H9 (cell line): Measurements from ENCODE around the gene TJAP1. TPM values are rescaled to one million over a fixed set of nuclear protein-coding genes. Genes with fewer than 3 reads are reported as not detected.

Experiments
- DNase-seq: peaks from one replicate; pipeline ENCODE4 v3.0.0-alpha.2; 2017
- H2AFZ ChIP-seq: one replicate; pipeline ENCODE4 v1.6.1; 2013; ENCODE audit warnings: mild to moderate bottlenecking, low read length, control low read depth, moderate library complexity
- H2AK5ac ChIP-seq: 2 replicates; pipeline ENCODE4 v1.6.1; 2013; ENCODE audit warnings: low read length, control low read depth, mixed read lengths; ENCODE audit not compliant: insufficient read length
- H2BK120ac ChIP-seq: one replicate; pipeline ENCODE4 v1.6.1; 2013; ENCODE audit warnings: low read depth, mild to moderate bottlenecking, low read length, control low read depth, inconsistent platforms; ENCODE audit not compliant: poor library complexity, severe bottlenecking
- H2BK12ac ChIP-seq: 2 replicates; pipeline ENCODE4 v1.6.1; 2013; ENCODE audit warnings: low read length, control low read depth, mixed read lengths, low read depth; ENCODE audit not compliant: insufficient read length
- H2BK15ac ChIP-seq: 2 replicates; pipeline ENCODE4 v1.6.1; 2013; ENCODE audit warnings: low read depth, low read length, control low read depth
- H2BK20ac ChIP-seq: one replicate; pipeline ENCODE4 v1.6.1; 2013; ENCODE audit warnings: low read depth, mild to moderate bottlenecking, low read length, control low read depth, inconsistent platforms; ENCODE audit not compliant: poor library complexity, severe bottlenecking
- H2BK5ac ChIP-seq: 2 replicates; pipeline ENCODE4 v1.6.1; 2013; ENCODE audit warnings: low read length, control low read depth, mixed read lengths; ENCODE audit not compliant: insufficient read length
- H3K14ac ChIP-seq: 2 replicates; pipeline ENCODE4 v1.6.1; 2013; ENCODE audit warnings: low read length, control low read depth; ENCODE audit not compliant: insufficient read depth
- H3K18ac ChIP-seq: 2 replicates; pipeline ENCODE4 v1.6.1; 2013; ENCODE audit warnings: low read depth, mild to moderate bottlenecking, mixed read lengths, low read length, control low read depth; ENCODE audit not compliant: insufficient read length
- H3K23ac ChIP-seq: 2 replicates; pipeline ENCODE4 v1.6.1; 2013; ENCODE audit warnings: low read length, control low read depth, mixed read lengths, low read depth; ENCODE audit not compliant: insufficient read length
- H3K23me2 ChIP-seq: 2 replicates; pipeline ENCODE4 v1.6.1; 2013; ENCODE audit warnings: low read depth, mild to moderate bottlenecking, mixed read lengths, low read length, control low read depth; ENCODE audit not compliant: insufficient read length, poor library complexity, severe bottlenecking
- H3K27ac ChIP-seq: 2 replicates; pipeline ENCODE4 v1.5.1; 2013; ENCODE audit warnings: low read length, control low read depth, mixed read lengths, low read depth; ENCODE audit not compliant: insufficient read length
- H3K27me3 ChIP-seq: 2 replicates; pipeline ENCODE4 v1.6.1; 2013; ENCODE audit warnings: low read length, control low read depth, inconsistent platforms; ENCODE audit not compliant: insufficient read depth
- H3K4ac ChIP-seq: 2 replicates; pipeline ENCODE4 v1.6.1; 2013; ENCODE audit warnings: low read depth, mild to moderate bottlenecking, control low read depth, inconsistent platforms, low read length, moderate library complexity
- H3K4me1 ChIP-seq: 2 replicates; pipeline ENCODE4 v1.6.1; 2013; ENCODE audit warnings: low read length, control low read depth, inconsistent platforms; ENCODE audit not compliant: insufficient read depth
- H3K4me2 ChIP-seq: 2 replicates; pipeline ENCODE4 v1.6.1; 2013; ENCODE audit warnings: low read length, control low read depth, mixed read lengths; ENCODE audit not compliant: insufficient read length, insufficient read depth
- H3K56ac ChIP-seq: 2 replicates; pipeline ENCODE4 v1.6.1; 2013; ENCODE audit warnings: low read depth, mild to moderate bottlenecking, mixed read lengths, low read length, control low read depth; ENCODE audit not compliant: insufficient read length
- H3K79me1 ChIP-seq: 2 replicates; pipeline ENCODE4 v1.6.1; 2013; ENCODE audit warnings: low read depth, mild to moderate bottlenecking, moderate library complexity, low read length, control low read depth, inconsistent platforms; ENCODE audit not compliant: insufficient read depth, poor library complexity, severe bottlenecking
- H3K79me2 ChIP-seq: 2 replicates; pipeline ENCODE4 v1.6.1; 2013; ENCODE audit warnings: low read length, control low read depth, inconsistent platforms; ENCODE audit not compliant: insufficient read depth
- H3K9ac ChIP-seq: 2 replicates; pipeline ENCODE4 v1.6.1; 2013; ENCODE audit warnings: low read length, control low read depth, mixed read lengths; ENCODE audit not compliant: insufficient read length; ENCODE audit errors: extremely low read depth
- H3K9me3 ChIP-seq: one replicate; pipeline ENCODE4 v1.6.1; 2013; ENCODE audit warnings: low read depth, low read length, inconsistent platforms; ENCODE audit not compliant: control insufficient read depth
- H3T11ph ChIP-seq: one replicate; pipeline ENCODE4 v1.6.1; 2013; ENCODE audit warnings: mild to moderate bottlenecking, low read length, control low read depth, inconsistent platforms
- H4K20me1 ChIP-seq: one replicate; pipeline ENCODE4 v1.6.1; 2013; ENCODE audit not compliant: control insufficient read depth, insufficient read length, insufficient read depth
- H4K5ac ChIP-seq: 2 replicates; pipeline ENCODE4 v1.6.1; 2013; ENCODE audit warnings: low read depth, mild to moderate bottlenecking, mixed read lengths, low read length, control low read depth; ENCODE audit not compliant: insufficient read length
- H4K8ac ChIP-seq: replicated peaks from 2 replicates; pipeline ENCODE4 v1.6.1; 2013; ENCODE audit warnings: low read length, control low read depth, mixed read lengths, low read depth; ENCODE audit not compliant: insufficient read length
- H4K91ac ChIP-seq: 2 replicates; pipeline ENCODE4 v1.6.1; 2013; ENCODE audit warnings: low read depth, mild to moderate bottlenecking, moderate library complexity, mixed read lengths, low read length, control low read depth; ENCODE audit not compliant: insufficient read length
- H3K27ac Mint-ChIP-seq, 3 experiments: 2 replicates in 2 of 3; 3 replicates in 1 of 3; pipeline ENCODE4 v1.8.0; 2020 to 2021; ENCODE audit warnings: mixed read lengths in 3 of 3, mild to moderate bottlenecking in 1 of 3, moderate library complexity in 1 of 3
- H3K27me3 Mint-ChIP-seq: 2 replicates; pipeline ENCODE4 v1.8.0; 2021; ENCODE audit warnings: low read depth, mild to moderate bottlenecking, moderate library complexity, mixed read lengths
- H3K36me3 Mint-ChIP-seq, 3 experiments: 2 replicates in 2 of 3; 3 replicates in 1 of 3; pipeline ENCODE4 v1.8.0; 2020 to 2021; ENCODE audit warnings: low read depth in 3 of 3, mixed read lengths in 3 of 3; ENCODE audit not compliant: insufficient read depth in 1 of 3
- H3K4me1 Mint-ChIP-seq, 2 experiments: 2 replicates each; pipeline ENCODE4 v1.8.0; 2020; ENCODE audit warnings: mixed read lengths in 2 of 2
- H3K4me3 Mint-ChIP-seq, 2 experiments: 2 replicates in 1 of 2; 3 replicates in 1 of 2; pipeline ENCODE4 v1.8.0; 2020 to 2021; ENCODE audit warnings: mild to moderate bottlenecking in 2 of 2, mixed read lengths in 2 of 2, moderate library complexity in 1 of 2
- H3K9me3 Mint-ChIP-seq, 2 experiments: 2 replicates in 1 of 2; 3 replicates in 1 of 2; pipeline ENCODE4 v1.8.0; 2020; ENCODE audit warnings: mild to moderate bottlenecking in 2 of 2, mixed read lengths in 2 of 2, moderate library complexity in 1 of 2
- WGBS: extraction: QIAGEN DNeasy Blood & Tissue Kit; methylation state at CpG from one replicate; pipeline ENCODE4 v1.1.7; 2013; ENCODE audit warnings: missing lambda C conversion rate, low lambda C conversion rate, mixed read lengths; ENCODE audit not compliant: insufficient read length; ENCODE audit errors: extremely low coverage; 5-methylcytosine and 5-hydroxymethylcytosine counted together
- total RNA-seq: library from RNA; stranded (reverse); gene quantifications from 2 replicates; pipeline ENCODE4 v1.2.1, GENCODE V29; 2021
- TF ChIP-seq, protein P1 (sequence below): fragments of 200-600 bp; sonication (generic); conservative IDR thresholded peaks from 3 replicates; pipeline ENCODE4 v1.8.0; 2021; ENCODE audit warnings: antibody characterized with exemption, mild to moderate bottlenecking

Gene TJAP1
- total RNA-seq, 1 experiment from 2014 or later, result 45.1 TPM

DNA sequence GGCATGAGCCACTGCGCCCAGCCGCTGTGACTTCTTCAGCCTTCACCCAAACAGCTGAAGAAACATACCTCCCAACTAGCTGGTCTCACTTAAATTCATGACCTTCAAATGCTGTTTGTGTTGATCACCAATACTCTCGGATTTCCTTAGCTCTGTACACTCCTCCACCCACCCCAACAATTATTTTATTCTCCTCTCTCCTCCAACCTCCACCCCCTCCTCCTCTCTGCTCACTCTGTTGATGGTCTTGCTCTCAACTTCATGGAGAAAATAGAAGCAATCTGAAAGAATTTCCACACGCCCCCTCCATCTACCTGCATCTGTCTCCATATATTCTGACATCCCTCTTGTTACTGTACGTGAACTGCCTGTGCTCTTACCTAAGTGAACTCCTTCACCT lies 15.4 kb upstream of the TJAP1 start:
- no peak overlapping the region for H3K27ac ChIP-seq
- no peak overlapping the region for H2AFZ ChIP-seq
- H3K79me2 ChIP-seq, result no peaks in the 10 kb centered on the region
- no peak overlapping the region for H3K14ac ChIP-seq
- H2BK5ac ChIP-seq, result no peak overlapping the region
- no peak overlapping the region for H3K4me3 Mint-ChIP-seq
- H3K27me3 Mint-ChIP-seq, result peaks cover 21% of the 10 kb centered on the region
- no peak overlapping the region for H2BK15ac ChIP-seq
- H4K5ac ChIP-seq, result no peak overlapping the region
- no peak overlapping the region for H4K8ac ChIP-seq
- H2BK20ac ChIP-seq, result no peak overlapping the region
- no peak overlapping the region for H3K4ac ChIP-seq
- no peaks in the 10 kb centered on the region for H3K9me3 ChIP-seq
- no peak for DNase-seq
- H3K27me3 ChIP-seq, result no peaks in the 10 kb centered on the region; the same call in 1 of the 2 replicates
- H3K4me1 ChIP-seq, result no peaks in the 10 kb centered on the region
- no peak overlapping the region for H3K9ac ChIP-seq
- no peaks in the 10 kb centered on the region for H3K23me2 ChIP-seq
- no peak overlapping the region for H3K56ac ChIP-seq
- no peaks in the 10 kb centered on the region for H3K79me1 ChIP-seq
- no peak overlapping the region for H2BK12ac ChIP-seq
- H3K9me3 Mint-ChIP-seq, result no peaks in the 10 kb centered on the region
- H3K4me2 ChIP-seq, result no peak overlapping the region
- H3K27ac Mint-ChIP-seq, result no peak overlapping the region
- no peak overlapping the region for H4K91ac ChIP-seq
- TF ChIP-seq, protein P1, sequence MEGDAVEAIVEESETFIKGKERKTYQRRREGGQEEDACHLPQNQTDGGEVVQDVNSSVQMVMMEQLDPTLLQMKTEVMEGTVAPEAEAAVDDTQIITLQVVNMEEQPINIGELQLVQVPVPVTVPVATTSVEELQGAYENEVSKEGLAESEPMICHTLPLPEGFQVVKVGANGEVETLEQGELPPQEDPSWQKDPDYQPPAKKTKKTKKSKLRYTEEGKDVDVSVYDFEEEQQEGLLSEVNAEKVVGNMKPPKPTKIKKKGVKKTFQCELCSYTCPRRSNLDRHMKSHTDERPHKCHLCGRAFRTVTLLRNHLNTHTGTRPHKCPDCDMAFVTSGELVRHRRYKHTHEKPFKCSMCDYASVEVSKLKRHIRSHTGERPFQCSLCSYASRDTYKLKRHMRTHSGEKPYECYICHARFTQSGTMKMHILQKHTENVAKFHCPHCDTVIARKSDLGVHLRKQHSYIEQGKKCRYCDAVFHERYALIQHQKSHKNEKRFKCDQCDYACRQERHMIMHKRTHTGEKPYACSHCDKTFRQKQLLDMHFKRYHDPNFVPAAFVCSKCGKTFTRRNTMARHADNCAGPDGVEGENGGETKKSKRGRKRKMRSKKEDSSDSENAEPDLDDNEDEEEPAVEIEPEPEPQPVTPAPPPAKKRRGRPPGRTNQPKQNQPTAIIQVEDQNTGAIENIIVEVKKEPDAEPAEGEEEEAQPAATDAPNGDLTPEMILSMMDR, result no peak
- no peak overlapping the region for H3T11ph ChIP-seq
- H2AK5ac ChIP-seq, result no peak overlapping the region
- H3K18ac ChIP-seq, result no peak overlapping the region
- H3K36me3 Mint-ChIP-seq, result no peaks in the 10 kb centered on the region
- WGBS, result 100% methylated on average over 1 of the region's 5 CpGs
- H3K23ac ChIP-seq, result no peak overlapping the region
- H3K4me1 Mint-ChIP-seq, result peaks cover under 1 to 4% of the 10 kb centered on the region in 2 experiments; a peak in 2 of 4 replicates
- H4K20me1 ChIP-seq, result no peaks in the 10 kb centered on the region
- H2BK120ac ChIP-seq, result no peak overlapping the region
